NT2/D1 (cell line): Measurements from ENCODE around the gene RREB1.

Experiments
- SUZ12 ChIP-seq: IDR thresholded peaks from 2 replicates; pipeline ENCODE4 v1.6.1; 2011; ENCODE audit not compliant: insufficient read length, insufficient read depth; ENCODE audit errors: extremely low read depth
- YY1 ChIP-seq: IDR thresholded peaks from 2 replicates; pipeline ENCODE4 v1.6.1; 2011; ENCODE audit not compliant: insufficient read length, insufficient read depth
- ZNF274 ChIP-seq: IDR thresholded peaks from 2 replicates; pipeline ENCODE4 v1.6.1; 2011; ENCODE audit warnings: mild to moderate bottlenecking, low read depth, low read length

- TF ChIP-seq ZNF274, result no peak
- TF ChIP-seq YY1, result no peak
- no peak for TF ChIP-seq SUZ12
Observed at GRCh38 chr6:7188492-7188891, 80.7 kb downstream of the RREB1 start.
